NCI-H2196 (cell line): ENCODE data around the gene FER.
"Not testable (repeated sequence)": the region's sequence is repeated elsewhere in the genome, so short reads cannot be mapped to it uniquely, and the experiment has no call there.

Experiments used
- DNase-seq: peaks from one replicate; lab custom pipeline; 2025; ENCODE audit not compliant: unreplicated experiment; lab: John Stamatoyannopoulos, UW

Gene FER

GRCh38 chr5:108869066-108869465 lies 121.4 kb downstream of the FER start:
- no peak for DNase-seq

- no peak for DNase-seq
Measured at GRCh38 chr5:108876451-108876850, 128.8 kb downstream of the FER start.

GRCh38 chr5:108878756-108879155 lies 131.1 kb downstream of the FER start:
- DNase-seq: no peak

- no peak for DNase-seq
Measured at GRCh38 chr5:108881133-108881532, 133.4 kb downstream of the FER start.

- DNase-seq: no peak
Measured at GRCh38 chr5:108884736-108885135, 137.0 kb downstream of the FER start.

- no peak for DNase-seq
Measured at GRCh38 chr5:108898257-108898656, 150.6 kb downstream of the FER start.

- DNase-seq: no peak
Measured at GRCh38 chr5:108898707-108899106, 151.0 kb downstream of the FER start.

GRCh38 chr5:108899244-108899643 lies 151.5 kb downstream of the FER start:
- DNase-seq: not testable (repeated sequence)

GRCh38 chr5:108900668-108901067 lies 153.0 kb downstream of the FER start:
- no peak for DNase-seq

GRCh38 chr5:108905805-108906204 lies 158.1 kb downstream of the FER start:
- no peak for DNase-seq

- DNase-seq: no peak
Measured at GRCh38 chr5:108910627-108911026, 162.9 kb downstream of the FER start.

GRCh38 chr5:108911055-108911454 lies 163.4 kb downstream of the FER start:
- DNase-seq: no peak

GRCh38 chr5:108917596-108917995 lies 169.9 kb downstream of the FER start:
- DNase-seq: no peak

- peak; percentile 4 for DNase-seq
Measured at GRCh38 chr5:108919591-108920326, 172.1 kb downstream of the FER start.

- DNase-seq: no peak
Measured at GRCh38 chr5:108924457-108924961, 176.8 kb downstream of the FER start.

GRCh38 chr5:108925073-108925472 lies 177.4 kb downstream of the FER start:
- DNase-seq: no peak

- DNase-seq: no peak
Measured at GRCh38 chr5:108930107-108930506, 182.4 kb downstream of the FER start.

GRCh38 chr5:108935611-108936010 lies 187.9 kb downstream of the FER start:
- DNase-seq: no peak

- DNase-seq: no peak
Measured at GRCh38 chr5:108937221-108937620, 189.5 kb downstream of the FER start.

GRCh38 chr5:108940506-108940905 lies 192.8 kb downstream of the FER start:
- DNase-seq: no peak

GRCh38 chr5:108941746-108942145 lies 194.0 kb downstream of the FER start:
- no peak for DNase-seq

GRCh38 chr5:108942701-108943100 lies 195.0 kb downstream of the FER start:
- no peak for DNase-seq

GRCh38 chr5:108945094-108945493 lies 197.4 kb downstream of the FER start:
- DNase-seq: no peak
